KMS-11 (cell line): ENCODE data around the gene TOB1.

Experiments
- H2AFZ ChIP-seq: fragments of 200-600 bp; sonication (generic); 2 replicates; pipeline ENCODE4 v1.6.1; 2016; ENCODE audit warnings: antibody characterized with exemption, mixed run types, low read depth
- H3K27ac ChIP-seq: fragments of 200-600 bp; sonication (generic); 2 replicates; pipeline ENCODE4 v1.6.1; 2016; ENCODE audit warnings: mild to moderate bottlenecking, mixed run types
- H3K27me3 ChIP-seq: fragments of 200-600 bp; sonication (generic); 2 replicates; pipeline ENCODE4 v1.6.1; 2017; ENCODE audit warnings: mild to moderate bottlenecking, low read depth, mixed run types, moderate library complexity; ENCODE audit not compliant: insufficient read depth
- H3K36me3 ChIP-seq: fragments of 200-600 bp; sonication (generic); 2 replicates; pipeline ENCODE4 v1.6.1; 2017; ENCODE audit warnings: mild to moderate bottlenecking, mixed run types; ENCODE audit not compliant: insufficient read depth
- H3K4me1 ChIP-seq: fragments of 200-600 bp; sonication (generic); 2 replicates; pipeline ENCODE4 v1.6.1; 2016; ENCODE audit warnings: mild to moderate bottlenecking, low read depth, mixed run types; ENCODE audit not compliant: poor library complexity, severe bottlenecking
- H3K4me2 ChIP-seq: fragments of 200-600 bp; sonication (generic); 2 replicates; pipeline ENCODE4 v1.7.0; 2016; ENCODE audit warnings: mild to moderate bottlenecking, mixed run types
- H3K4me3 ChIP-seq: fragments of 200-600 bp; sonication (generic); IDR thresholded peaks from 2 replicates; pipeline ENCODE4 v1.6.1; 2017; ENCODE audit warnings: low read depth, low read length, mixed read lengths; ENCODE audit not compliant: insufficient read depth
- H3K79me2 ChIP-seq: fragments of 200-600 bp; sonication (generic); 2 replicates; pipeline ENCODE4 v1.6.1; 2016; ENCODE audit warnings: low read depth, mixed run types; ENCODE audit not compliant: insufficient read depth
- H3K9ac ChIP-seq: fragments of 200-600 bp; sonication (generic); 2 replicates; pipeline ENCODE4 v1.6.1; 2016; ENCODE audit warnings: mild to moderate bottlenecking, mixed run types
- H4K20me1 ChIP-seq: fragments of 200-600 bp; sonication (generic); 2 replicates; pipeline ENCODE4 v1.6.1; 2016; ENCODE audit warnings: mild to moderate bottlenecking, mixed run types; ENCODE audit not compliant: insufficient read depth
- TF ChIP-seq, protein P1 (sequence below): fragments of 200-600 bp; sonication (generic); conservative IDR thresholded peaks from 2 replicates; pipeline ENCODE4 v1.6.1; 2017; ENCODE audit warnings: low read depth, mild to moderate bottlenecking, antibody characterized with exemption, low read length, moderate library complexity, mixed read lengths

TOB1 gene

DNA sequence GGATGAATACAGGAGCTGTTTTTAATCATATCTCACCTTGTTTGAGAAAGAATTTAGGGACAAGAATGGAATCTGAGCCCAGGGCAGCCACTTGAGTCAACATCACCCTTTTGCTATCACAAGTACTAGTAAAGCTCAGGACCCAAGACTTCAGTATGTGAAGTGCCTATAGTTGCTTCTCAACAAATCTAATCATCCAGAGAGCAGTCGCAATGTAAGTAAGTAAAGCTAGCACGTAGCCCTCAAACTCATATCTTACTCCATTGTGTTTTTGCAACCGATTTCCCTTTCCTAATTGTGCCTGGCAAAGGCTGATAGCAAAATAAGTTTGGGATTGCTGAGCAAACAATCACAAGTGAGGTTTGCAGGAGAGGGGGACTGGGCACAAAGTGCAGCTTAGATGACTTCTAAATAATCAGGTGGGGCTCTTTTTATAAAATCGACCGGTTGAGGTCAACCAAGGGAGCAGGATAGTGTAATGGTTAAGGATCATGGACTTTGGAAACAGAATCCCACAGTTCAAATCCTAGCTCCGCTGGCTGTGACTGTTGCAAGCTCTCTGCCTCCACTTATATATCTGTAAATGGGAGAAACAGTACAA, 13.0 kb downstream of the TOB1 start:
- Histone ChIP-seq H3K27ac (no peak overlapping the region), H3K79me2 (no peaks in the 10 kb centered on the region), H3K4me2 (no peak overlapping the region), H3K36me3 (no peaks in the 10 kb centered on the region), H3K9ac (no peak overlapping the region), H3K4me3 (no peak overlapping the region), H3K27me3 (no peaks in the 10 kb centered on the region), H3K4me1 (peaks cover 18% of the 10 kb centered on the region), H2AFZ (peak overlapping the region; percentile 80), H4K20me1 (no peaks in the 10 kb centered on the region)
- TF ChIP-seq, protein P1, sequence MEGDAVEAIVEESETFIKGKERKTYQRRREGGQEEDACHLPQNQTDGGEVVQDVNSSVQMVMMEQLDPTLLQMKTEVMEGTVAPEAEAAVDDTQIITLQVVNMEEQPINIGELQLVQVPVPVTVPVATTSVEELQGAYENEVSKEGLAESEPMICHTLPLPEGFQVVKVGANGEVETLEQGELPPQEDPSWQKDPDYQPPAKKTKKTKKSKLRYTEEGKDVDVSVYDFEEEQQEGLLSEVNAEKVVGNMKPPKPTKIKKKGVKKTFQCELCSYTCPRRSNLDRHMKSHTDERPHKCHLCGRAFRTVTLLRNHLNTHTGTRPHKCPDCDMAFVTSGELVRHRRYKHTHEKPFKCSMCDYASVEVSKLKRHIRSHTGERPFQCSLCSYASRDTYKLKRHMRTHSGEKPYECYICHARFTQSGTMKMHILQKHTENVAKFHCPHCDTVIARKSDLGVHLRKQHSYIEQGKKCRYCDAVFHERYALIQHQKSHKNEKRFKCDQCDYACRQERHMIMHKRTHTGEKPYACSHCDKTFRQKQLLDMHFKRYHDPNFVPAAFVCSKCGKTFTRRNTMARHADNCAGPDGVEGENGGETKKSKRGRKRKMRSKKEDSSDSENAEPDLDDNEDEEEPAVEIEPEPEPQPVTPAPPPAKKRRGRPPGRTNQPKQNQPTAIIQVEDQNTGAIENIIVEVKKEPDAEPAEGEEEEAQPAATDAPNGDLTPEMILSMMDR, result no peak

DNA sequence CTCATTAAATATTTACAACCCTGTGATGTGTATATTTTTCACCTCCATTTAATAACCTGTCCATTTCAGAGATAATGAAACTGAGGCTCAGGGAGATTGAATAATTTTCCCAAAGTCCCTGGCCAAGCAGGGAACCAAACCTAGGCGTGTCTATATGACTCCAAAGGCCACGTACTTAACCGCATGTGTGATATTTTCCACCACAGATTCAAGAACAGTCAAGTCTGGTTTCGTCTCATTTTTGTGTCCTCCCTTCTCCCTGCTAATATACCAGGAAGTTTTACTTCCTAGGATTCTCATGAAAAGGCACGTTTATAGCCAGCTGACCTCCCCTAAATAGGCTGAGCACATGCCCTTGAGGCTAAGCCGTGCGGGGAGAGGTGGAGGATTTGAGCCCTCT, 15.5 kb downstream of the TOB1 start:
- Histone ChIP-seq H3K36me3 (no peaks in the 10 kb centered on the region), H3K4me3 (no peak overlapping the region), H4K20me1 (no peaks in the 10 kb centered on the region), H3K27ac (no peak overlapping the region), H3K79me2 (no peaks in the 10 kb centered on the region), H3K4me1 (peaks cover 18% of the 10 kb centered on the region), H3K27me3 (no peaks in the 10 kb centered on the region), H3K4me2 (no peak overlapping the region), H2AFZ (no peak overlapping the region), H3K9ac (no peak overlapping the region)
- TF ChIP-seq, protein P1, result no peak

DNA sequence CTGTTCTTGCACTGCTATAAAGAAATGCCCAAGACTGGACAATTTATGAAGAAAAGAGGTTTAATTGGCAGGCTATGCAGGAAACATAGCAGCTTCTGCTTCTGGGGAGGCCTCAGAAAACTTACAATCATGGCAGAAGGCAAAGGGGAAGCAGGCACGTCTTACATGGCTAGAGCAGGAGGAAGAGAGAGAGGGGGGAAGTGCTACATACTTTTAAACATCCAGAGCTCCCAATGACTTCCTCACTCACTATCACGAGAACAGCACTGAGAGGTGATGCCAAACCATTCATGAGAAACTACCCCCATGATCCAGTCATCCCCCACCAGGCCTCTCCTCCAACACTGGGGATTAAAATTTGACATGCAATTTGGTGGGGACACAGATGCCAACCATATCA, 17.4 kb downstream of the TOB1 start:
- Histone ChIP-seq H3K27me3 (no peaks in the 10 kb centered on the region), H2AFZ (no peak overlapping the region), H3K9ac (no peak overlapping the region), H3K79me2 (no peaks in the 10 kb centered on the region), H4K20me1 (no peaks in the 10 kb centered on the region), H3K4me1 (peaks cover 18% of the 10 kb centered on the region), H3K36me3 (no peaks in the 10 kb centered on the region), H3K27ac (no peak overlapping the region), H3K4me3 (no peak overlapping the region), H3K4me2 (no peak overlapping the region)
- TF ChIP-seq, protein P1, result no peak

DNA sequence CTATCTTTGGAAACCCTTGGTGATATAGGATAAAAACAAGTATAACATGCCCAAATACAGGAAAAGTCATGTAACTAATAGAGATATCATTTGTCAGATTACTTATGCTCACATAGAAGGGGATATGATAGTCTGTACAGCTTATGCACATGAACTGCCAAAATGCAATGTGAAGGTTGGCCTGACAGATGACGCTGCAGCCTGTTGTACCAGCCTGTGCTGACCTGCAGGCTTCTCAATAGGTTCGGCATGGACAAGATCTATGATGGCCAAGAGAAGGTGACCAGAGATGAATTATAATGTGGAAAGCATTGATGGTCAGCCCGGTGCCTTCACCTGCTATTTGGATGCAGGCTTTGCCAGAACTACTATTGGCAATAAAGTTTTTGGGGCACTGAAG, 18.1 kb downstream of the TOB1 start:
- Histone ChIP-seq H3K4me1 (peaks cover 18% of the 10 kb centered on the region), H4K20me1 (no peaks in the 10 kb centered on the region), H2AFZ (no peak overlapping the region), H3K36me3 (no peaks in the 10 kb centered on the region), H3K4me3 (no peak overlapping the region), H3K4me2 (no peak overlapping the region), H3K27ac (no peak overlapping the region), H3K27me3 (no peaks in the 10 kb centered on the region), H3K79me2 (no peaks in the 10 kb centered on the region), H3K9ac (no peak overlapping the region)
- TF ChIP-seq, protein P1, result no peak
